GM23248 (cell line): Measurements from ENCODE around the gene PANX2. TPM values are rescaled to one million over a fixed set of nuclear protein-coding genes. Genes with fewer than 3 reads are reported as not detected.

Experiments used
- DNase-seq: peaks from one replicate; pipeline ENCODE4 v3.0.0-alpha.2; 2015
- H2AFZ ChIP-seq: fragments of 200-600 bp; sonication (generic); 2 replicates; pipeline ENCODE4 v1.6.1; 2016; ENCODE audit warnings: antibody characterized with exemption
- H3F3A ChIP-seq: fragments of 200-600 bp; sonication (generic); 2 replicates; pipeline ENCODE4 v1.6.1; 2016; ENCODE audit warnings: mild to moderate bottlenecking, antibody characterized with exemption, mixed run types; ENCODE audit not compliant: insufficient read depth
- H3K27ac ChIP-seq: fragments of 200-600 bp; sonication (generic); 2 replicates; pipeline ENCODE4 v1.5.1; 2016; ENCODE audit warnings: mild to moderate bottlenecking
- H3K27me3 ChIP-seq: fragments of 200-600 bp; sonication (generic); replicated peaks from 2 replicates; pipeline ENCODE4 v1.6.1; 2016; ENCODE audit warnings: mild to moderate bottlenecking; ENCODE audit not compliant: insufficient read depth
- H3K36me3 ChIP-seq: fragments of 200-600 bp; sonication (generic); 2 replicates; pipeline ENCODE4 v1.6.1; 2016; ENCODE audit warnings: low read depth, mild to moderate bottlenecking
- H3K4me1 ChIP-seq: fragments of 200-600 bp; sonication (generic); 2 replicates; pipeline ENCODE4 v1.6.1; 2016; ENCODE audit warnings: mild to moderate bottlenecking; ENCODE audit not compliant: insufficient read depth
- H3K4me2 ChIP-seq: fragments of 200-600 bp; sonication (generic); one replicate; pipeline ENCODE4 v1.6.1; 2016; ENCODE audit warnings: mild to moderate bottlenecking; ENCODE audit not compliant: unreplicated experiment
- H3K4me3 ChIP-seq: fragments of 200-600 bp; sonication (generic); 2 replicates; pipeline ENCODE4 v1.5.1; 2016; ENCODE audit warnings: mild to moderate bottlenecking
- H3K79me2 ChIP-seq: fragments of 200-600 bp; sonication (generic); 2 replicates; pipeline ENCODE4 v1.6.1; 2016; ENCODE audit warnings: mild to moderate bottlenecking; ENCODE audit not compliant: insufficient read depth
- H3K9ac ChIP-seq: fragments of 200-600 bp; sonication (generic); 2 replicates; pipeline ENCODE4 v1.6.1; 2016; ENCODE audit warnings: mild to moderate bottlenecking
- H3K9me2 ChIP-seq: fragments of 200-600 bp; sonication (generic); 2 replicates; pipeline ENCODE4 v1.6.1; 2016; ENCODE audit warnings: mixed run types, mild to moderate bottlenecking, moderate library complexity; ENCODE audit not compliant: insufficient read depth
- H3K9me3 ChIP-seq: fragments of 200-600 bp; sonication (generic); one replicate; pipeline ENCODE4 v1.6.1; 2017; ENCODE audit warnings: low read depth
- H4K20me1 ChIP-seq: fragments of 200-600 bp; sonication (generic); 2 replicates; pipeline ENCODE4 v1.6.0; 2016; ENCODE audit not compliant: insufficient read depth
- EZH2 ChIP-seq: fragments of 200-600 bp; sonication (generic); IDR thresholded peaks from 2 replicates; pipeline ENCODE4 v1.6.1; 2018; ENCODE audit warnings: antibody characterized with exemption, mild to moderate bottlenecking; ENCODE audit not compliant: insufficient read depth, poor library complexity, severe bottlenecking
- EZH2phosphoT487 ChIP-seq: fragments of 200-600 bp; sonication (generic); IDR thresholded peaks from 2 replicates; pipeline ENCODE4 v1.6.1; 2018; ENCODE audit warnings: antibody characterized with exemption, moderate library complexity, mild to moderate bottlenecking, low read depth; ENCODE audit not compliant: insufficient read depth
- whole genome bisulfite sequencing, 2 experiments: methylation state at CpG; one replicate each; pipeline ENCODE4 v1.1.6; 2015 to 2017; ENCODE audit warnings: low lambda C conversion rate in 2 of 2, low coverage in 1 of 2; ENCODE audit errors: missing lambda C conversion rate in 2 of 2; 5-methylcytosine and 5-hydroxymethylcytosine counted together
- in situ Hi-C: fragments of 300-500 bp; cut with MboI; formaldehyde crosslinking; loops from 2 replicates; pipeline ENCODE4 v1.15.0; 2020
- polyA plus RNA-seq: library from polyadenylated mRNA; unstranded; fragments of >200 nt; fragmentation: Nextera tagmentation; extraction: Ambion mirVana; gene quantifications from 2 replicates; pipeline ENCODE4 v1.2.1, GENCODE V29; 2016
- total RNA-seq: library from RNA; depleted of rRNA; stranded (reverse); fragments of >200 nt; shearing (Covaris generic); gene quantifications from 2 replicates; pipeline ENCODE4 v1.2.3, GENCODE V29; 2014

Gene PANX2
- total and polyA plus RNA-seq, 2 experiments from 2014 or later = 0.18 TPM; not detected in 1

GRCh38 chr22:50184902-50185374, 14.4 kb downstream of the PANX2 start:
- no peaks in the 10 kb centered on the region for H3K27me3 ChIP-seq
- TF ChIP-seq EZH2 (no peak), EZH2phosphoT487 (no peak)
- no peaks in the 10 kb centered on the region for H3K36me3 ChIP-seq
- H3K27ac ChIP-seq = no peak overlapping the region
- in situ Hi-C loops = no loop called here
- peak overlapping the region; percentile 54 for H3K4me3 ChIP-seq
- no peaks in the 10 kb centered on the region for H3K9me2 ChIP-seq
- peak overlapping the region; percentile 90 for H2AFZ ChIP-seq
- H3K4me1 ChIP-seq = 0 out of 2 replicates have a peak, but pooled peaks cover 5% of the 10 kb centered on the region
- no peaks in the 10 kb centered on the region for H3F3A ChIP-seq
- no peaks in the 10 kb centered on the region for H3K9me3 ChIP-seq
- peaks cover 39% of the 10 kb centered on the region for H3K79me2 ChIP-seq
- H3K9ac ChIP-seq = peak overlapping the region; percentile 63
- WGBS, 2 experiments = 41 to 54% methylated on average over 31 to 42 of the region's 63 CpGs
- H4K20me1 ChIP-seq = no peaks in the 10 kb centered on the region
- DNase-seq = no peak
- H3K4me2 ChIP-seq = peak overlapping the region; percentile 45

- no peaks in the 10 kb centered on the region for H3F3A ChIP-seq
- peak within 1 kb of the TSS; percentile 74 for H3K4me3 ChIP-seq
- TF ChIP-seq EZH2 (no peak), EZH2phosphoT487 (no peak)
- WGBS, 2 experiments = 7 to 12% methylated on average over 38 to 49 of the region's 90 CpGs
- in situ Hi-C loops = no loop called here
- peak within 1 kb of the TSS; percentile 90 for H2AFZ ChIP-seq
- no peaks in the 10 kb centered on the region for H4K20me1 ChIP-seq
- H3K36me3 ChIP-seq = no peaks in the 10 kb centered on the region
- H3K9me3 ChIP-seq = no peaks in the 10 kb centered on the region
- peaks cover 45% of the 10 kb centered on the region for H3K79me2 ChIP-seq
- no peaks in the 10 kb centered on the region for H3K9me2 ChIP-seq
- peak; percentile 96 for DNase-seq
- H3K4me2 ChIP-seq = peak within 1 kb of the TSS; percentile 95
- H3K4me1 ChIP-seq = 0 out of 2 replicates have a peak, but pooled peaks cover 5% of the 10 kb centered on the region
- H3K9ac ChIP-seq = peak within 1 kb of the TSS; percentile 72
- H3K27ac ChIP-seq = 0 out of 2 replicates have a peak within 1 kb of the TSS, but pooled peaks have one; percentile 3
- no peaks in the 10 kb centered on the region for H3K27me3 ChIP-seq
Observed at GRCh38 chr22:50185375-50186087, 15.0 kb downstream of the PANX2 start, which contains the start of gene TRABD. TSS of gene TRABD (plus strand) at chr22:50185913. CDS start at chr22:50193061, 7,148 bp downstream.

- 0 out of 2 replicates have a peak, but pooled peaks cover 5% of the 10 kb centered on the region for H3K4me1 ChIP-seq
Observed at GRCh38 chr22:50186181-50186714, 15.7 kb downstream of the PANX2 start.

GRCh38 chr22:50186761-50187523, 16.4 kb downstream of the PANX2 start:
- Histone ChIP-seq H3K4me3 (peak overlapping the region; percentile 74), H3K4me1 (0 out of 2 replicates have a peak, but pooled peaks cover 5% of the 10 kb centered on the region), H3K9ac (peak overlapping the region; percentile 72), H3F3A (no peaks in the 10 kb centered on the region), H3K9me2 (no peaks in the 10 kb centered on the region), H3K27ac (0 out of 2 replicates have a peak overlapping the region, but pooled peaks have one; percentile 3), H3K4me2 (peak overlapping the region; percentile 95), H3K9me3 (no peaks in the 10 kb centered on the region), H3K79me2 (peaks cover 59% of the 10 kb centered on the region), H3K27me3 (no peaks in the 10 kb centered on the region), H3K36me3 (no peaks in the 10 kb centered on the region), H2AFZ (peak overlapping the region; percentile 15), H4K20me1 (no peaks in the 10 kb centered on the region)
- in situ Hi-C loops = no loop called here
- WGBS, 2 experiments = 25 to 26% methylated on average over 24 to 25 of the region's 26 CpGs
- peak; percentile 70 for DNase-seq
- no peak for TF ChIP-seq EZH2
- TF ChIP-seq EZH2phosphoT487 = no peak

More at GRCh38 chr22:50186181-50186714, 15.7 kb downstream of the PANX2 start:
- 0 out of 2 replicates have a peak overlapping the region, but pooled peaks have one; percentile 3 for H3K27ac ChIP-seq
- in situ Hi-C loops = no loop called here
- peak overlapping the region; percentile 95 for H3K4me2 ChIP-seq
- 1 to 3% methylated on average over 11 to 46 of the region's 47 CpGs for WGBS, 2 experiments
- H3K9ac ChIP-seq = peak overlapping the region; percentile 72
- H3K9me3 ChIP-seq = no peaks in the 10 kb centered on the region
- peak overlapping the region; percentile 74 for H3K4me3 ChIP-seq
- H2AFZ ChIP-seq = peak overlapping the region; percentile 15
- H3F3A ChIP-seq = no peaks in the 10 kb centered on the region
- TF ChIP-seq EZH2 (no peak), EZH2phosphoT487 (no peak)
- H3K36me3 ChIP-seq = no peaks in the 10 kb centered on the region
- DNase-seq = no peak
- H3K9me2 ChIP-seq = no peaks in the 10 kb centered on the region
- H3K79me2 ChIP-seq = peaks cover 52% of the 10 kb centered on the region
- no peaks in the 10 kb centered on the region for H3K27me3 ChIP-seq
- H4K20me1 ChIP-seq = no peaks in the 10 kb centered on the region
